HG03175 (cell line): ENCODE data around the gene FRMD4A.
"Not testable (repeated sequence)": the region's sequence is repeated elsewhere in the genome, so short reads cannot be mapped to it uniquely, and the experiment has no call there.

ENCODE experiments used
- ATAC-seq: cut with Tn5 transposase; IDR thresholded peaks from one replicate; pipeline ENCODE4 v1.9.1; 2021; ENCODE audit warnings: mild to moderate bottlenecking, moderate library complexity; ENCODE audit not compliant: unreplicated experiment

The FRMD4A gene

GRCh38 chr10:13803566-13804554 is 526.9 kb downstream of the FRMD4A start:
- ATAC-seq, result no peak

GRCh38 chr10:13801907-13802288 is 528.8 kb downstream of the FRMD4A start:
- no peak for ATAC-seq

- no peak for ATAC-seq
These were observed 529.4 kb downstream of the FRMD4A start for GRCh38 chr10:13801156-13801906.

GRCh38 chr10:13797164-13797563 is 533.6 kb downstream of the FRMD4A start:
- ATAC-seq, result no peak

GRCh38 chr10:13795653-13796555 is 534.8 kb downstream of the FRMD4A start:
- ATAC-seq, result peak; percentile 76

GRCh38 chr10:13794992-13795612 is 535.6 kb downstream of the FRMD4A start:
- no peak for ATAC-seq

- no peak for ATAC-seq
These were observed 538.7 kb downstream of the FRMD4A start for GRCh38 chr10:13792006-13792405.

- ATAC-seq, result no peak
These were observed 539.2 kb downstream of the FRMD4A start for GRCh38 chr10:13791483-13791882.

- no peak for ATAC-seq
These were observed 540.5 kb downstream of the FRMD4A start for GRCh38 chr10:13790196-13790595.

GRCh38 chr10:13789448-13789829 is 541.3 kb downstream of the FRMD4A start:
- ATAC-seq, result no peak

- ATAC-seq, result no peak
These were observed 541.8 kb downstream of the FRMD4A start for GRCh38 chr10:13788711-13789447.

GRCh38 chr10:13788320-13788600 is 542.5 kb downstream of the FRMD4A start:
- ATAC-seq, result no peak

- ATAC-seq, result peak; percentile 75
These were observed 543.7 kb downstream of the FRMD4A start for GRCh38 chr10:13787015-13787421.

GRCh38 chr10:13784067-13784466 is 546.7 kb downstream of the FRMD4A start:
- ATAC-seq, result no peak

- ATAC-seq, result no peak
These were observed 551.0 kb downstream of the FRMD4A start for GRCh38 chr10:13779748-13780147.

GRCh38 chr10:13778693-13778960 is 552.1 kb downstream of the FRMD4A start:
- ATAC-seq, result not testable (repeated sequence)

GRCh38 chr10:13776861-13777311 is 553.8 kb downstream of the FRMD4A start:
- no peak for ATAC-seq

GRCh38 chr10:13775786-13776775 is 554.6 kb downstream of the FRMD4A start:
- ATAC-seq, result no peak
